Right lobe of liver (tissue), 6 donors: Measurements from ENCODE around the gene ZNF17. TPM values are rescaled to one million over a fixed set of nuclear protein-coding genes. Genes with fewer than 3 reads are reported as not detected.

Experiments used
- ATAC-seq, 4 donors: fragments of 200-7000 bp; cut with Tn5 transposase; one replicate each; pipeline ENCODE4 v1.9.1; 2020; ENCODE audit warnings: mild to moderate bottlenecking in 4 of 4, moderate library complexity in 4 of 4
- DNase-seq, 3 donors: peaks; one replicate each; pipeline ENCODE4 v3.0.0-alpha.2; 2020
- H3K27ac ChIP-seq, 3 donors: fragments of 200-600 bp; one replicate each; pipeline ENCODE4 v1.8.0; 2022
- H3K27me3 ChIP-seq, 2 donors: fragments of 200-600 bp; one replicate each; pipeline ENCODE4 v1.8.0; 2022
- H3K36me3 ChIP-seq, 4 donors: fragments of 200-600 bp; sonication (generic) in 1 of 4; one replicate each; pipeline versions ENCODE4 v1.5.1 to v1.8.0; 2017 to 2022; ENCODE audit warnings: control low read depth in 1 of 4
- H3K4me1 ChIP-seq, 4 donors: fragments of 200-600 bp; sonication (generic) in 1 of 4; one replicate each; pipeline versions ENCODE4 v1.5.1 to v1.8.0; 2017 to 2022; ENCODE audit warnings: control low read depth in 1 of 4
- H3K4me3 ChIP-seq, 3 donors: fragments of 200-600 bp; one replicate each; pipeline ENCODE4 v1.8.0; 2022
- H3K9me3 ChIP-seq, 4 donors: fragments of 200-600 bp; sonication (generic) in 1 of 4; one replicate each; pipeline versions ENCODE4 v1.5.1 to v1.8.0; 2017 to 2022; ENCODE audit warnings: control low read depth in 1 of 4
- CTCF ChIP-seq, 4 donors: fragments of 200-600 bp in 3 of 4; fragments of 450-650 bp in 1 of 4; IDR thresholded peaks; one replicate each; pipeline versions ENCODE4 v1.5.1 to v1.8.0; 2016 to 2022; ENCODE audit warnings: antibody characterized with exemption in 4 of 4, mild to moderate bottlenecking in 2 of 4
- POLR2A ChIP-seq: fragments of 450-650 bp; IDR thresholded peaks from one replicate; pipeline ENCODE4 v1.6.1; 2017; ENCODE audit warnings: antibody characterized with exemption, mild to moderate bottlenecking
- WGBS: methylation state at CpG from one replicate; pipeline ENCODE4 v1.1.6; 2018; ENCODE audit warnings: low coverage, low lambda C conversion rate; ENCODE audit not compliant: insufficient coverage; ENCODE audit errors: missing lambda C conversion rate; 5-methylcytosine and 5-hydroxymethylcytosine counted together
- intact Hi-C, 2 donors: fragments of 100-400 bp; cut with DNase I; formaldehyde crosslinking; loops; one replicate each; pipeline versions ENCODE4 v1.11.2 to v1.14.1; 2022
- total RNA-seq, 6 experiments: library from RNA; depleted of rRNA in 2 of 6; stranded (reverse); fragments of >200 nt in 2 of 6; fragmentation: NEBNext Ultra II Directional in 3 of 6; extraction: Animal tissue kit (Norgen Biotek cat#: 25700) in 3 of 6; gene quantifications; one replicate each; pipeline versions ENCODE4 v1.1.0 to v1.2.4, GENCODE V29; 2016 to 2023
- donor health status: DM: no; HTN: yes; CAD: no.
- donor health status: DM: no; HTN: no; CAD: no.
- donor health status: DM: no; HTN: no; CAD: no.
- donor health status: DM: no; HTN: yes; CAD: no.
- donor health status: DM: no; HTN: yes; CAD: no.

The ZNF17 gene
- total RNA-seq, 6 experiments from 2014 or later, result 1.8 to 4.6 (median 3.4) TPM

GRCh38 chr19:57380923-57381322, 30.0 kb upstream of the ZNF17 start:
- H3K9me3 ChIP-seq, result peaks cover 0 to 14% (median 4%) of the 10 kb centered on the region in 4 donors
- H3K27me3 ChIP-seq, result no peaks in the 10 kb centered on the region
- TF ChIP-seq CTCF (IDR thresholded peaks at IDR 0.05) (no peak), POLR2A (no peak)
- ATAC-seq, result no peak
- H3K27ac ChIP-seq, result no peak overlapping the region
- no peak overlapping the region for H3K4me3 ChIP-seq
- DNase-seq, result no peak
- no peaks in the 10 kb centered on the region for H3K4me1 ChIP-seq
- peaks cover 0 to 10% (median 0%) of the 10 kb centered on the region in 4 donors for H3K36me3 ChIP-seq
- intact Hi-C loops, result no loop called here

- no peak overlapping the region for H3K27ac ChIP-seq
These were observed 28.0 kb upstream of the ZNF17 start for GRCh38 chr19:57382806-57383488.

GRCh38 chr19:57389194-57389729, 21.7 kb upstream of the ZNF17 start:
- Histone ChIP-seq H3K36me3 (peaks cover 0 to 5% (median 0%) of the 10 kb centered on the region in 4 donors), H3K27ac (peak overlapping the region in 2 of 3 donors; percentile 33 to 68), H3K4me3 (peak overlapping the region; percentile 56 to 91 (median 74)), H3K9me3 (peaks cover 0 to 5% (median 0%) of the 10 kb centered on the region in 4 donors), H3K4me1 (peaks cover 0 to 17% (median 0%) of the 10 kb centered on the region in 4 donors), H3K27me3 (no peaks in the 10 kb centered on the region)
- TF ChIP-seq POLR2A, result no peak
- TF ChIP-seq CTCF (IDR thresholded peaks at IDR 0.05), result no peak
- DNase-seq, result no peak
- intact Hi-C loops, result no loop called here
- WGBS, result 54% methylated on average over 10 of the region's 11 CpGs
- ATAC-seq, result no peak

More at GRCh38 chr19:57382806-57383488, 28.0 kb upstream of the ZNF17 start:
- no peak for DNase-seq
- Histone ChIP-seq H3K36me3 (peaks cover 0 to 1% (median 0%) of the 10 kb centered on the region in 4 donors), H3K9me3 (peaks cover 0 to 14% (median 4%) of the 10 kb centered on the region in 4 donors), H3K4me1 (no peaks in the 10 kb centered on the region), H3K4me3 (no peak overlapping the region), H3K27me3 (no peaks in the 10 kb centered on the region)
- WGBS, result 67% methylated on average over 7 of the region's 7 CpGs
- no peak for ATAC-seq
- TF ChIP-seq POLR2A, result no peak
- no peak for TF ChIP-seq CTCF (IDR thresholded peaks at IDR 0.05)
- intact Hi-C loops, result no loop called here

GRCh38 chr19:57389730-57390598, 21.0 kb upstream of the ZNF17 start, which contains the start of gene ZNF548:
ZNF548 (plus strand) TSS chr19:57389854; CDS start chr19:57390100, 246 bp downstream.
- peak; percentile 99 for ATAC-seq
- intact Hi-C loops, result no loop called here
- 2% methylated on average over 13 of the region's 50 CpGs for WGBS

More at GRCh38 chr19:57389730-57390598, 21.0 kb upstream of the ZNF17 start, which contains the start of gene ZNF548:
- Histone ChIP-seq H3K27me3 (no peaks in the 10 kb centered on the region), H3K9me3 (peaks cover 0 to 5% (median 0%) of the 10 kb centered on the region in 4 donors), H3K4me3 (peak within 1 kb of the TSS; percentile 56 to 91 (median 74)), H3K36me3 (peaks cover 0 to 8% (median 0%) of the 10 kb centered on the region in 4 donors), H3K27ac (peak within 1 kb of the TSS; percentile 67 to 82 (median 68)), H3K4me1 (peaks cover 0 to 17% (median 0%) of the 10 kb centered on the region in 4 donors)
- peak; percentile 92 to 95 (median 94) for DNase-seq
- TF ChIP-seq POLR2A (peak; percentile 46), CTCF (IDR thresholded peaks at IDR 0.05) (peak in 2 of 4 donors; percentile 5 to 20)
